Fibroblast of lung (primary cell): Measurements from ENCODE around the gene RAP1GAP2.

Experiments
- CTCF ChIP-seq, 2 donors: IDR thresholded peaks in 1 of 2; conservative IDR thresholded peaks in 1 of 2; 1 replicate in 1 of 2; 2 replicates in 1 of 2; pipeline ENCODE4 v1.5.1; 2011 to 2012; ENCODE audit warnings: low read length in 2 of 2, control low read depth in 1 of 2, inconsistent platforms in 1 of 2, low read depth in 1 of 2, mild to moderate bottlenecking in 1 of 2
- EZH2 ChIP-seq: IDR thresholded peaks from 2 replicates; pipeline ENCODE4 v1.5.1; 2012; ENCODE audit warnings: low read length, control low read depth, mild to moderate bottlenecking; ENCODE audit errors: missing control alignments

- TF ChIP-seq CTCF (conservative IDR thresholded peaks at IDR 0.05 in 1 of 2, IDR thresholded peaks at IDR 0.05 in 1 of 2; ENCODE audit: low read depth in 1 of 2, low read length in 2 of 2) (no peak), EZH2 (no peak)
Measured at GRCh38 chr17:2962236-2962635, 166.0 kb downstream of the RAP1GAP2 start.
